Measurements from ENCODE around the gene FAAP20.

The FAAP20 gene, protein sequence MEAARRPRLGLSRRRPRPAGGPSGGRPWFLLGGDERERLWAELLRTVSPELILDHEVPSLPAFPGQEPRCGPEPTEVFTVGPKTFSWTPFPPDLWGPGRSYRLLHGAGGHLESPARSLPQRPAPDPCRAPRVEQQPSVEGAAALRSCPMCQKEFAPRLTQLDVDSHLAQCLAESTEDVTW

GRCh38 chr1:2194319-2194897 is at the start of gene FAAP20:
Gene FAAP20 (minus strand): TSS chr1:2194772. CDS start chr1:2194749, 23 bp downstream.
- in situ Hi-C loops (cut with MboI; ENCODE audit: low sequenced_read_pairs): no loop called here

- in situ Hi-C loops (cut with MboI; ENCODE audit: low sequenced_read_pairs): no loop called here
These were observed 48.5 kb upstream of the FAAP20 start for GRCh38 chr1:2242814-2243725.

- in situ Hi-C loops (cut with MboI; ENCODE audit: low sequenced_read_pairs): no loop called here
These were observed 47.2 kb upstream of the FAAP20 start for GRCh38 chr1:2241820-2242219.

GRCh38 chr1:2240270-2241156 is 45.9 kb upstream of the FAAP20 start:
- in situ Hi-C loops (cut with MboI; ENCODE audit: low sequenced_read_pairs): no loop called here

GRCh38 chr1:2239384-2239985 is 44.9 kb upstream of the FAAP20 start:
- in situ Hi-C loops (cut with MboI; ENCODE audit: low sequenced_read_pairs): no loop called here

GRCh38 chr1:2239013-2239370 is 44.4 kb upstream of the FAAP20 start:
- in situ Hi-C loops (cut with MboI; ENCODE audit: low sequenced_read_pairs): no loop called here

DNA sequence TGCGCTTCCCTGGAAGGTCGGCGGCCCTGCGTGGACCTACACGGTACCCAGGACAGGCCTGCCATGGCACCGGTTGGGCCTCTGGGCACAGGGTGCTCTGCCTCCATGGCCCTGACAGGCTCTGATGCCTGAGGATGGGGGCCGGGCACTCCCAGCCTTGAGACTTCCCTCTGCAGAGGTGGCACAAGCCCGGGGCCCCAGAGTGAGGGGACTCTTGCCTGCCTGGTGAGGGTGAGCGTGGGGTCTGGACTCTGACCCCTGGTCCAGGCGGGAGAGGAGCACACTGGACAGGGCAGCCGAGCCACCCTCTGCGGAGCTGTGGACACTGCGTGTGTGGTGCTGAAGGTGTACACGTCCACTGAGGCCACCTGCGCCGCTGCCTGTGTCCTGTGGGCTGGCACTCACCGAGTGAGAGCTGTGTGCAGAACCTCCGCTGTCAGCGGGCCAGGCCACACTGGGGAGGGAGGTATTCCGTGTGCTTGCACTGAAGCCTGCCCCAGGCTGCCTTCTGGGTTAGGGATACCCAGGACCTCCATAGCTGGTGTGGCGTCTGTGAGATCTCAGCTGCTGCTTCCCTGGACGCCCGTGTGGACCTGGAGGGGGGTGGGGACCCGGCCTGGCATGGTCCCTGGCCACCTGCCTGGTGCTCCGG is 43.9 kb upstream of the FAAP20 start:
- in situ Hi-C loops (cut with MboI; ENCODE audit: low sequenced_read_pairs): no loop called here

DNA sequence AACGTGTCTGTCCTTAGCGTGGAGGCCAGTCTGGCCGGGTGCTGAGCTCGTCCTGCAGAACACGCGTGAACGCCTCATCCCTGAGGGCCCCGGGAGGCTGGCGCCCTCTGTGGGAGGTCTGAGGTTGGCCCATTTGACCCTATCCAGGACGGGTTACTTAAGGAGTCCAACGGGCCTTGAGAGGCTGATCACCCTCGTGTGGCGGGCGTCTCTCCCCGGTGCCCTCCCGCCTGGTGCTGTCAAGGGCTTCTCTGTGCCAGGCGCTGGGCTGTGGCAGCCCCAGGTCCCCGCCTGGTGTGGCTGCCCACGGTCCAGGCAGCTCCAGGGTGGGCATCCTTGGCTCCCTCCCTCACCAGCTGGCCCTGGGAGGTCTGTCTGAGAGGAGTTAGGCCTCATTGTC is 43.2 kb upstream of the FAAP20 start:
- in situ Hi-C loops (cut with MboI; ENCODE audit: low sequenced_read_pairs): no loop called here

DNA sequence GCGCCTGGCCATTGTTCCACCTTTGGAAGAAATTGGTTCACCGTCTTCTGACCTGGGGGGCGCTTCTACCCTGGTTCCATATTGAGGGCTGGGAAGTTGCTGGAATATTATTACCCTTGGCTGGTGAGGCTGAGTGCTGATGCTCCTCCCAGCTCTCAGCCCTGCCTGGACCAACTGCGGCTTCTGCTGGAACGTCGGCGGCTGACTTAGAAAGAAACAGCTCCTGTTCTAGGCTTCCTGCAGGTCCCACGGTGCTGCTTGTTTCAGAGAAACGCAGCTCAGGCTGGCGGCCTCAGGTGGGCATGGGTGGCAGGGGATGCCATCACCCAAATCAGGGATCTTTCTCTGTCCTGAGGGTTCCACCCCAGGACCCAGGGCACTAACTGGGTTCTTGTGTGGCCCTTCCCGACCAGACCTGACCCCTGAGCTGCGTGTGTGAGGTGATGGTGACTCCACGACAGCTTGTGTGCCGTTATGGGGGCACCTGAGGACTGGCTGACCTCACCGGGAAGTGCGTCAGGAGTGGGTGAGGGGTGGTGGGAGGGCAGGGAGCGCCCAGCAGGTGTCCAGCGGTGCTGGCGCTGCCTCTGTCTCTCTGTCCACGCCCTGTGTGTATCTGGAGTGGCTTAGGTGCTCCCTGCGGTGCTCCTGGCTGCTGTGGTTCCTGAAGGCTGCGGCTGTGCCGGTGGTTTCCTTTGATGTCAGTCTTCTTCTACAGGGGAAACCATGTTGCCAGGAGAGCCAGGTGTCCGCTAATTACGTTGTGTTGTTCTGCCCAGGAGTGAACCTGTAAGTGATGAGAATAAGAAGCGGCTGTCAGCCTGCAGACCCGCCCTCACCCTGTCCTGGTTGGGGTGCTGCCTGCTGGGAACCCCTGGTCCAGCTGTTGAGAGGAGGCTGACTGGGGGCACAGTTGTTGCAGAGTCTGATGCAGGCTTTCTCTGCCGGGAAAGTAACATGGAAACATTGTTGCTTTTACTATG is 42.4 kb upstream of the FAAP20 start:
- in situ Hi-C loops (cut with MboI; ENCODE audit: low sequenced_read_pairs): no loop called here

DNA sequence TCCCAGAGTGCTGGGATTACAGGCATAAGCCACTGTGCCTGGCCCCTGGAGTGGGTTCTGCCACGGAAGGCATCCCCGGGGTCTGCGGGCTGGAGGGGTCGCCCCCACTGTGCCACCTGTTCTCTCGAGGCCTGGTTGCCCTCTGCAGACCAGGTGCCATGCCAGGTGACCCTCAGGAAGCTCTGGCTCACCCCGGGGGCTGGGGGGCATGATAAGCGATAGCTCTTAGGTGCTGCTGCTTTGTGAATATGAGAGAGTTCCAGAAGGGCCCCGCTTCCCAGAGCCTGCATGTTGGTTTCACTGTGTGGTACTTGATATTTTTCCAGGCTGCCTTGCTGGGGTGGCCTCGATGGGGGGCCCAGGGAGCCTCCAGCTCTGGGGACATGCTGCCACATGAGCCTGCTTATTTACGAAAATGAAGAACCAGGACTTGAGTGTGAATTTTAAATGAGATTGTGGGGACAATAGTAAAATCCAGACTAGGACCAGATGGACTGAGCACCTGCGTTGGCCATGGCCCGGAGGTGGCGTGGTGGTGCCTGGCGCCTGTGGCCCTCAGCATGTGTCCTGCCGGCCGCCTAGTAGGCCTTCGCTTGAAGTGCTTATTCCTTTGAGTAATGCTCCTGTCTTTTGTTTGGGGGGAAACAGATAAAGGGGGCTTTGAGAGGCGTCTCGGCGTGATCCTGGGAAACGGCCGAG is 40.9 kb upstream of the FAAP20 start:
- in situ Hi-C loops (cut with MboI; ENCODE audit: low sequenced_read_pairs): no loop called here

DNA sequence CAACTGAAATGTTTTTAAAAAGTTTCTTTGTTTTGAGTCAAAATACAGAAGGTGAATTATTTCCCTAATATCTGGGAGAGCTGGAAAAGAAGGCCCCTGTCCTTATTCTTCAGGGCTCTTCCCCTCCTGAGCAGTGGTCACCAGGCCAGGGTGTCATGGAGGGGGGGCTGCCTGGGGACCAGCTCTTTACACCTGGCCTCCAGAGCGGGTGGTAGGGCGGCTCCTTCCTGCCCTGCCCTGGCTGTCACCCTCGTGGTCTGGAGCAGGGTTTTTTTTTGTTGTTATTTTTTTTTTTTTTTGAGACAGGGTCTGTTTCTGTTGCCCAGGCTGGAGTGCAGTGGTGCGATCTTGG is 40.2 kb upstream of the FAAP20 start:
- in situ Hi-C loops (cut with MboI; ENCODE audit: low sequenced_read_pairs): no loop called here

DNA sequence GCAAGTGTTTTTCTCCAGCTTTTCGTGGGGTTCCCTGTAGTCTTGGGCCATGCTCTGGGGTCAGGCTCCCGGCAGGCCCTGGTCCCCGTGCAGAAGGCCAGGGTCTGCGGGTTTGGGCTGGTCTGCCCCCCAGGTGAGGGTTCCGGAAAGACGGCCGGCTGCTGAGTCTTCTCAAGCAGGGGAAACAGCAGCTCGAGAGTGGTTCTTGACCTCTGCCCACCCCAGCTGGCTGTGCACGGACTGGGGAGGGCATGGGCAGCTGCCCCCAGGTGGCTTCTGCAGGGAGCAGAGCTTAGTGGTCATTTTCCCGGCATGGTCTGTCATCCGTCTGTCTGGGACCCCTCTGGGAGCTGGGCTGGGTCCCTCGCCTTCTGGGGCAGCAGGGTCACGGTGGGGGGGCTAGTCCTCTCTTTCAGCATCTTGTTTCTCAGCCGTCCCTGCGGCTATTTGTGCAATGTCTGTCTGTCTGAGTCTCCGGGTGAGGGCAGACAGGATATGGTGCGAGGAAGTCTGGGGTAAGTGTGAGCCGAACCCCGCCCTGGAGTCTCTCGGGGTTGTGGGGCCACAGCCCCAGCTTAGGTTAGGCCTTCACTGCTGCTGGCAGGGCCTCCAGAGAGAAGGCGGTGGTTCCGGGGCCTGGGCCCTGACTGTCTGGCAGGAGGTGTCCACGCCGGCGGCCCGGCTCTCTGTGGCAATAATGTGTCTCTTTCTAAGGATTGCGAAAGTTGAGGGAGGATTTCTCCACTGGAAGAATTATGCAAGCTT is 39.6 kb upstream of the FAAP20 start:
- in situ Hi-C loops (cut with MboI; ENCODE audit: low sequenced_read_pairs): no loop called here

GRCh38 chr1:2233468-2233867 is 38.9 kb upstream of the FAAP20 start:
- in situ Hi-C loops (cut with MboI; ENCODE audit: low sequenced_read_pairs): no loop called here

DNA sequence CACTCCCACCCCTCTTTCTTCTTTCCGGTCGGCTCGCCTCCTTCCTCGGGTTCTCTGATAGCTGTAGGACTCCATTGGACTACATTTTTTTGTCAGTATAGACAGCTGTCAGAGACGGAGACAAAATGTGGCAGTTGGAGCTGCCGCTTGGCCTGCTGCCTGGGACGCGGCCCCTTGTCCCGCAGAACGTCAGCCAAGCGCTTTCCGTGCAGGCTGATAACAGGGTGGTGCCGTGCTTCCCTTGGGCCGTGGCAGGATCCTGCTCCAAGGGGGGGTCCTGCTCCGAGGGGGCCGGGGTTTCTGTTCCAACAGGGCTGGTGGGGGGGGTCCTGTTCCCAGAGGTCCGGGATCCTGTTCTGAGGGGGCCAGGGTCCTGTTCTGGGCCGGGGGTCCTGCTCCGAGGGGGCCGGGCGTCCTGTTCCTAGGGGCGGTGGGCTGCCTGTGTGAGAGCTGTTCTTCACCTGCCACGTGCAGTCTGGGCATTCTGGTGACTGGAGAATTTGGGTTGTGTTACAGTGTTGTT is 38.4 kb upstream of the FAAP20 start:
- in situ Hi-C loops (cut with MboI; ENCODE audit: low sequenced_read_pairs): no loop called here

DNA sequence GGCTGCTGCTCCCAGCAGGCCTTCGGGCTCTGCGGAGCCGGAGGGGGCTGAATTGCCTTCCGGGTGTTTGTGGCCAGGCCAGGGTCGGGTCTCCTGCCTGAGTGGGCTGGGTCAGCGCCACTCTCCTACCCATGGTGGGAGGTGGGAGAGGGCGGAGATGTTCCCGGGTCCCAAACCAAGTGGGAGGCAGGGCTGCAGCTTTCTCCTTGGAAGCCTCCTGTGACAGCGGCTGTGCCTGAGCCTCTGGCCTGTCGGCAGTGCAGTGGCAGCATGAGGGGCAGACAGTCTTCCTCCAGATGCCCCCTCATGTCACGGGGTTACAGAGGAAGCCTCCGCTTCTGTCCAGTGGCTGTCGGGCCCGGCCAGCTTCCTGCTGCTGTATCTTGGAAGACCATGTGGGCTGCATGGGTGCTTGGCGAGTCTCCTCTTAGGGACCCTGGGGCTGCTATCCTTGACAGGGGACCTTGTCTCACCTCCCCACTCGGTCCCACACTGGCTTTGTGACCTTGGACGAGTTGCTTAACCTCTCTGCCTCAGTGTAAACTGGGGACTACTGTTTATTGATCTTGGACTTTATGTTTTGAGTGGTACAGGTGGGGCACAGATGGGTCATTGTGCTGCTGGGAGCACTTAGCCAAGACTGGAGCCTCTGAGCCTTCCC is 37.8 kb upstream of the FAAP20 start:
- in situ Hi-C loops (cut with MboI; ENCODE audit: low sequenced_read_pairs): no loop called here

DNA sequence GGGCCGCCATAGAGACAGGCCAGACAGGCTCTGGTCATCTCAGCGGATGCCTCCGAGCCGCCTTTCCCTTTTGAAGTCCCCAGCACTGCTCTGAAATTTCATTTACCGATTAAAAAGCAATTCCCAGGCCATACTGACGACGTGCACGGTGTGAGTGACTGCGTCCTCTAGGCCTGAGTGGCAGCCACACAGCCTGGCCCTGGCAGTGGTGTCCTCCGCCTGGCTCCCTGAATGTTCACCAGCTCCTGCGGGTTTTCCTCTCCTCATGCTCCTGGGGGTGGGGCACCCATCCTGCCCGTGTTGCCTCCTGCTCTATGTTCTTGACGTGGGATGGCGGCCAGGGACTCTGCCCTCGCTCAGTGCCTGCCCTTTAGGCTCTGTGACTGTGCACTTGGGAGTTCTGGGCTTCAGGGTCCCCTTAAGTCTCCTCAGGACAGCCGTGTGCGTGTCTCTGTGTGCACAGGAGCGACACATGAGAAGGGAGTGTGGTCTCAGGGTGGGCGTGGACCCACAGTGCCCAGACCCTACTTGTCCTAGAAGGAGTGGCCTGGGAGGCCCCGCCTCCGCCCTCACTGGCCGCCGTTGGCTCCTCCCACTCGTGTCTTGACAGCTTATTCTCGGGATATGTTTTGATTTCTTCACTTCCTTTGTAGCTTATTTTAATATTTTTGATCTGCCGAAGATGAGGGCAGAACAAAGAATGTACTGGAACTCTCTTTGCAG is 37.1 kb upstream of the FAAP20 start:
- in situ Hi-C loops (cut with MboI; ENCODE audit: low sequenced_read_pairs): no loop called here

Data from hTERT RPE-1 (cell line).